ENCODE data around the gene TSPAN19. TPM values are rescaled to one million over a fixed set of nuclear protein-coding genes. Genes with fewer than 3 reads are reported as not detected.

TSPAN19 gene
- total RNA-seq, 1 donor from 2014 or later, result 0.31 TPM

DNA sequence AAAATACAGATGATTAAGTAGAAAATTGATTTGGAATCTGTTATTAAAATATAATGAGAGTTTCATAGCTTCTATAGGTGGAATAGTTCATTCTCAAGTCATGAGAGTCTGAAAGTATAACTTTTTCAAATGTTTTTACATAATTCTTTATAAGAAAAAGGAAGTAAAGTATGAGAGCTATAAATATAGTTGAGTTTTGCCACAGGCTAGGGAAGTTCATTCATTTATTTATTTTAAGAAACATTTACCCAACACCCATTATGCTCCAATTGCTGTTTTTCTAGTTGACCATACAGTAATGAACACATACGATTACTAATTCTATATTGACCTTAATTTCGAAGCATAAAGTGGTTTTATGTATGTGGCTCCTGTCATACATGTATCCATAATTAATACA is 24.8 kb upstream of the TSPAN19 start:
- H3K36me3 Mint-ChIP-seq, result no peaks in the 10 kb centered on the region
- no peak overlapping the region for H3K4me3 Mint-ChIP-seq
- no peak overlapping the region for H3K27ac Mint-ChIP-seq
- no peaks in the 10 kb centered on the region for H3K4me1 Mint-ChIP-seq
- DNase-seq (ENCODE audit: low spot score in 2 of 2, unreplicated experiment in 2 of 2), result no peak
- H3K9me3 Mint-ChIP-seq, result peaks cover 5% of the 10 kb centered on the region
- TF ChIP-seq, protein P1, sequence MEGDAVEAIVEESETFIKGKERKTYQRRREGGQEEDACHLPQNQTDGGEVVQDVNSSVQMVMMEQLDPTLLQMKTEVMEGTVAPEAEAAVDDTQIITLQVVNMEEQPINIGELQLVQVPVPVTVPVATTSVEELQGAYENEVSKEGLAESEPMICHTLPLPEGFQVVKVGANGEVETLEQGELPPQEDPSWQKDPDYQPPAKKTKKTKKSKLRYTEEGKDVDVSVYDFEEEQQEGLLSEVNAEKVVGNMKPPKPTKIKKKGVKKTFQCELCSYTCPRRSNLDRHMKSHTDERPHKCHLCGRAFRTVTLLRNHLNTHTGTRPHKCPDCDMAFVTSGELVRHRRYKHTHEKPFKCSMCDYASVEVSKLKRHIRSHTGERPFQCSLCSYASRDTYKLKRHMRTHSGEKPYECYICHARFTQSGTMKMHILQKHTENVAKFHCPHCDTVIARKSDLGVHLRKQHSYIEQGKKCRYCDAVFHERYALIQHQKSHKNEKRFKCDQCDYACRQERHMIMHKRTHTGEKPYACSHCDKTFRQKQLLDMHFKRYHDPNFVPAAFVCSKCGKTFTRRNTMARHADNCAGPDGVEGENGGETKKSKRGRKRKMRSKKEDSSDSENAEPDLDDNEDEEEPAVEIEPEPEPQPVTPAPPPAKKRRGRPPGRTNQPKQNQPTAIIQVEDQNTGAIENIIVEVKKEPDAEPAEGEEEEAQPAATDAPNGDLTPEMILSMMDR (IDR thresholded peaks at IDR 0.05; ENCODE audit: unreplicated experiment), result no peak
- H3K27me3 Mint-ChIP-seq (ENCODE audit: low read depth), result no peaks in the 10 kb centered on the region

DNA sequence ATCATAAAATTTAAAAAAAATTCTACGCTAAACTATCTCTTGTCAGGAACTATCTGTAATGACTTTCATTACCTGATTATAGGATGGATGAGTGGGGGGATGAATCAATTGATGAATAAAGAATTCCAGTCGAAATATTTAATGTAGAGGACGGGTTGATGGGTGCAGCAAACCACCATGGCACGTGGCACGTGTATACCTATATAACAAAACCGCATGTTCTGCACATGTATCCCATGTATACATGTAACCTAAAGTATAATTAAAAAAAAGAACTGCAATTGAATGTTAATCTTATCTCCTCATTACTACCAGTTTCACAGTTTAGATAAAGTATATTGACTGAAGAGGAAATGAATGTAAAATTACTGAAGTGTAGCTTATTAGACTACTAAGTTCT is 23.5 kb upstream of the TSPAN19 start:
- Mint-ChIP-seq H3K36me3 (no peaks in the 10 kb centered on the region), H3K4me3 (no peak overlapping the region), H3K27me3 (ENCODE audit: low read depth) (no peaks in the 10 kb centered on the region), H3K4me1 (no peaks in the 10 kb centered on the region), H3K9me3 (peaks cover 5% of the 10 kb centered on the region), H3K27ac (no peak overlapping the region)
- TF ChIP-seq, protein P1 (IDR thresholded peaks at IDR 0.05; ENCODE audit: unreplicated experiment), result no peak
- DNase-seq (ENCODE audit: low spot score in 2 of 2, unreplicated experiment in 2 of 2), result no peak

DNA sequence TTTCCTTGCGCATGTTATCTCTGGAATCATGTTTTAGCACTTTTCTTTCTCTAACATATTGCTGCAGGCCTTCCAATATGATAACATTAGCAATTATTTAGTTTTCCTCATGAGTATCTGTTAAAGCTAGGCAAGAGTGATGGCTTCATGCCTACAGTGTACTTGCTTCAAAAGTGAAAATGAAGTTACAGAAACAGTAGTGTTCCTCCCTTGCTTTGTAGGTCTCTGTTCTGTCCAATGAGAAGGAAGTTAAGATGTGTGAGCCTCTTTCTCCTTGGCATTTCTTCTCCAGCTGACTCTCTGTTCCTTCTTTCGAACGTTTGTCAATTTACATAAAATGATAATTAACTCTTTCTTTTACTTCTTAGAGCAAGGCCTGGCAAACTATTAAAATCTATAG is 22.3 kb upstream of the TSPAN19 start:
- no peak overlapping the region for H3K27ac Mint-ChIP-seq
- H3K36me3 Mint-ChIP-seq, result no peaks in the 10 kb centered on the region
- no peak for DNase-seq (ENCODE audit: low spot score in 2 of 2, unreplicated experiment in 2 of 2)
- H3K9me3 Mint-ChIP-seq, result no peaks in the 10 kb centered on the region
- no peaks in the 10 kb centered on the region for H3K27me3 Mint-ChIP-seq (ENCODE audit: low read depth)
- TF ChIP-seq, protein P1 (IDR thresholded peaks at IDR 0.05; ENCODE audit: unreplicated experiment), result no peak
- no peaks in the 10 kb centered on the region for H3K4me1 Mint-ChIP-seq
- no peak overlapping the region for H3K4me3 Mint-ChIP-seq

DNA sequence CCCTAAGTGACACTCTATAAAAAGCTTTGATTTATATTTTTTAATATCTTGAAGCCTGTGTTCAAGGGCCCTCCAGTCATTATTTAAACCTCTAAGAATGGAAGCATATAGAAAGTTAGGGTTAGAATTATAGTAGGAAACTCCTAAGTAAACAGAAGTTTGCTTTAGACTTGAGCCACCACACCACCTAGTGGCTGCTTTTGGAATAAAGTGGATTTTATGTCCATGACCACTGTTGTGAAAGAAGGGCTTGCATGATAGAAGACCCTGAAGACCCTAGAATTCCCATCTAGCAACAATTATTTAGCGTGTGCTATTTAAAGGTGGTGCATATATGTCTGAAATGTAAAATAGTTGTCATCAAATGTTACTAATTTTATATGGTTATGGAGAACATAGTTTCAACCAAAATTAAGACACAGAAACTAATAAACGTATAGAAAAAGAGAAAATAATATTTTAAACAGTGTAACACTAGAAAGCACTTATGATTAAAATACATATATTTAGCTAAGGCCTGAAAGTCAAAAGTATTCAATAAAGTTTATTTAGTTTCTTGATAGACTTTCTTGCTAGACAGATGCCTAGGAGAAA is 21.4 kb upstream of the TSPAN19 start:
- H3K27me3 Mint-ChIP-seq (ENCODE audit: low read depth), result no peaks in the 10 kb centered on the region
- H3K9me3 Mint-ChIP-seq, result no peaks in the 10 kb centered on the region
- H3K4me3 Mint-ChIP-seq, result no peak overlapping the region
- DNase-seq (ENCODE audit: low spot score in 2 of 2, unreplicated experiment in 2 of 2), result no peak
- no peak overlapping the region for H3K27ac Mint-ChIP-seq
- no peaks in the 10 kb centered on the region for H3K36me3 Mint-ChIP-seq
- TF ChIP-seq, protein P1 (IDR thresholded peaks at IDR 0.05; ENCODE audit: unreplicated experiment), result peak; percentile 90
- H3K4me1 Mint-ChIP-seq, result no peaks in the 10 kb centered on the region

DNA sequence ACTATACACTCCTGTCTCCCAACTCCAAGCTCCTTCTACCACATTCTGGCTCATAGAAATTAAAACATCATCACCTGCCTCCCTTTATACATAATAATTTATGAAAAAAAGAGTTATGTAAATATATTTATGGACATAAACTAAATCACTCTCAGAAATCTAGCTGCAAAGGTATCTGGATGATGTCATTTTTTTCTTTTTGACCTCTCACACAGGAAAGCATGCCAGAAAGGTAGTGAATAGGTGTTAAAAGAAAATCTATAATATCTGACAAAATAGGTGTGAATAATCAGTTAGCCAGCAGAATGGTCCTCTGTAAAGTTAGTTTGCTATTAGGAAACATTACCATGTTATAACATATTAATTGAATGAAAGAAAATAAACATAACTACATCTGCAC is 7.8 kb upstream of the TSPAN19 start:
- H3K9me3 Mint-ChIP-seq, result no peaks in the 10 kb centered on the region
- TF ChIP-seq, protein P1 (IDR thresholded peaks at IDR 0.05; ENCODE audit: unreplicated experiment), result no peak
- H3K36me3 Mint-ChIP-seq, result no peaks in the 10 kb centered on the region
- H3K4me3 Mint-ChIP-seq, result no peak overlapping the region
- H3K27me3 Mint-ChIP-seq (ENCODE audit: low read depth), result no peaks in the 10 kb centered on the region
- no peak for DNase-seq (ENCODE audit: low spot score in 2 of 2, unreplicated experiment in 2 of 2)
- no peaks in the 10 kb centered on the region for H3K4me1 Mint-ChIP-seq
- H3K27ac Mint-ChIP-seq, result no peak overlapping the region

DNA sequence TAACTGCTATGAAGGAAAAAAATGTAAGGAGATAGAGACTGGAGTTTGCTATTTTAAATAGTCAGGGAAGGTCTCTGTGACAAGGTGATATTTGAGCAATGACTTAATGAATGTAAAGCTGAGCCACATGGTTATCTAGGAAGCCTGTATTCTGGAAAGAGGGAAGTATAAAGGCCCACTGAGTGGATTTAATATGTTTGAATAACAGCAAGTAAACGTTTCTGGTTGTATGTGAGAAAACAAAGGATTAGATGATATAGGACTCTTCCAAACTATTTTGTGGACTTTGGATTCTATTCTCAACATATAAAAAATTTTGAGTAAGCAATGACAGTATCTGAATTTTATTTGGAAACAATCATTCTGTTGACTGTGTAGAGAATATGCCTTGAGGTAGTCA is 5.3 kb upstream of the TSPAN19 start:
- Mint-ChIP-seq H3K36me3 (no peaks in the 10 kb centered on the region), H3K4me3 (no peak overlapping the region), H3K4me1 (no peaks in the 10 kb centered on the region)

More for the DNA sequence above, 5.3 kb upstream of the TSPAN19 start:
- DNase-seq (ENCODE audit: low spot score in 2 of 2, unreplicated experiment in 2 of 2), result no peak
- Mint-ChIP-seq H3K27ac (no peak overlapping the region), H3K27me3 (ENCODE audit: low read depth) (no peaks in the 10 kb centered on the region), H3K9me3 (no peaks in the 10 kb centered on the region)
- TF ChIP-seq, protein P1 (IDR thresholded peaks at IDR 0.05; ENCODE audit: unreplicated experiment), result no peak
